SHP77 (cell line): Measurements from ENCODE around the gene TNFRSF1A.
"Not testable (repeated sequence)": the region's sequence is repeated elsewhere in the genome, so short reads cannot be mapped to it uniquely, and the experiment has no call there.

ENCODE experiments used
- DNase-seq, 2 experiments: peaks; one replicate each; lab custom pipeline; 2025; lab: John Stamatoyannopoulos, UW

The TNFRSF1A gene

DNA sequence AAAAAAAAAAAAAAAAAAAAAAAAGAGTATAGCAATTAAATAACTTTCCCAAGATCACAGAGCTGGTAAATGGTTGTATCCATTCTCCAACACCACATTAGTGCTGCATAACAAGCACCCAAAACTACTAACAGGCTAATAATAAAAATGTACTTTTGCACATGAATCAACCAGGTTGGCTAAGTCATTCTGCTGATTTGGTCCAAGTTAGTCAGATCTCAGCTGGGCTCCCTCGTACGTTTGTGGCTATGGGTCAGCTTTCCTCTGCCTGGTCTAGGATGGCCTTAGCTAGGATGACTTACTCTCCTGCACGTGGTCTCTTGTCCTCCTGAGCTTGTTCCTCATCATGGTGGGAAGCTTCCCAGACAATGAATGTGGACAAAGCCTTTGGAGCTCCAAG, 39.3 kb downstream of the TNFRSF1A start:
- DNase-seq = no peak

DNA sequence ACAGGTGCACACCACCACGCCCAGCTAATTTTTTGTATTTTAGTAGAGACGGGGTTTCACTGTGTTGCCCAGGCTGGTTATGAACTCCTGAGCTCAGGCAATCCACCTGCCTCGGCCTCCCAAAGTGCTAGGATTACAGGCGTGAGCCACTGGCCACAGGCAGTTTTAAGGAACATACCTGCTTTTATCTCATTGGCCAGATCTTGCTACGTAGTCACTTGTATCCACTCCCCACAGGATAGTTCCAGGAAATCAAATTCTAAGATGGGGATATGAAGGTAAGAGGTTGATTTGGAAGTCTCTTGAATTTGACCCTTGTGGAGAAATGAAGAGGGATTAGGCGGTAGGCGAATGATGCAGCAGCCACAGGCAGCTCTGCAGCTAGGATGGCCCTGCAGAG, 40.2 kb downstream of the TNFRSF1A start:
- DNase-seq = no peak

DNA sequence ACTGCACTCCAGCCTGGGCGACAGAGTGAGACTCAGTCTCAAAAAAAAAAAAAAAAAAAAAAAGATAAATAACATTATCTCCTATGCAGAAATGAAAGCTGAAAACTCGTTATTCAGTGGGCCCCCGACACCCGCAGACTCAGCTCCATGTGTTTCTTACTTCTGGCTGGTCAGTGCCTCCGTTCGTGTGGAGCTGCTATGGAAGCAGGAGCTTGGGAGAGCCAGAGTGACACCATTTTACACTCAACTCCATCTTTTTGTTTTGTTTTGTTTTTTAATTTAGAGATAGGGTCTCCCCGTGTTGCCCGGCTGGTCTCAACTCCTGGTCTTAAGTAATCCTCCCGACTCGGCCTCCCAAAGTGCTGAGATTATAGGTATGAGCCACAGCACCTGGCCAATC, 44.7 kb downstream of the TNFRSF1A start:
- no peak for DNase-seq

DNA sequence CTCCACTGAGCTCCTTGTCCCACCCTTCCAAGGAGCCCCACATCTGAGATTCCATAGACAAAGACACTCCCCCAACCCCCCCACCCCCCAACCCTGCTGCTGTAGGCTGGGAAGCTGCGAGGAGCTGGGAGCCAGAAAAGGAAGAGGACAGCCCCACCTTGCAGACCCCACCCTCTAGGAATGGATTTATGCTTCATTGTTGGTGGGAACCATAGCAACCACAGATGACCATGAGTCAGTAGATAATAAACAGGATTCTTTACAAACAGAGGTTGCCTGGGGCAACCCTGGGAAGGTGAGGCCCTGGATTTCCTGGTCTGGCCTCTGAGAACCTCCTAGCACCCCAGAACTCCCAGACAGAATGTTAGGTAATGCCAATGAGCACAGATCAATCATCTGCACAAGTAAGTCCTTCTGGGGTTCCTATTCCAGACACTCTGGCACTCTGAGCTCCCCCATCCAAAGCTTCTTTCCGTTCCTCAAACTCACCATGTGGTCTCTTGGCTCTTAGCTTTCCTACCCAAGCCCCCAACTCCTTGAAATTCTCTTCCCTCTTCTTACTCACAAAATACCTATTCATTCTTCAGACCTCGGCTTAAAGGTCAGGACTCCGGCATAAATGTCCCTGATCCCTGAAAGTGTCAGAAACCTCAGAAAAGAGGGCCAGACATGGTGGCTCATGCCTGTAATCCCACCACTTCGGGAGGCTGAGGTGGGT, 46.6 kb downstream of the TNFRSF1A start:
- DNase-seq = no peak

DNA sequence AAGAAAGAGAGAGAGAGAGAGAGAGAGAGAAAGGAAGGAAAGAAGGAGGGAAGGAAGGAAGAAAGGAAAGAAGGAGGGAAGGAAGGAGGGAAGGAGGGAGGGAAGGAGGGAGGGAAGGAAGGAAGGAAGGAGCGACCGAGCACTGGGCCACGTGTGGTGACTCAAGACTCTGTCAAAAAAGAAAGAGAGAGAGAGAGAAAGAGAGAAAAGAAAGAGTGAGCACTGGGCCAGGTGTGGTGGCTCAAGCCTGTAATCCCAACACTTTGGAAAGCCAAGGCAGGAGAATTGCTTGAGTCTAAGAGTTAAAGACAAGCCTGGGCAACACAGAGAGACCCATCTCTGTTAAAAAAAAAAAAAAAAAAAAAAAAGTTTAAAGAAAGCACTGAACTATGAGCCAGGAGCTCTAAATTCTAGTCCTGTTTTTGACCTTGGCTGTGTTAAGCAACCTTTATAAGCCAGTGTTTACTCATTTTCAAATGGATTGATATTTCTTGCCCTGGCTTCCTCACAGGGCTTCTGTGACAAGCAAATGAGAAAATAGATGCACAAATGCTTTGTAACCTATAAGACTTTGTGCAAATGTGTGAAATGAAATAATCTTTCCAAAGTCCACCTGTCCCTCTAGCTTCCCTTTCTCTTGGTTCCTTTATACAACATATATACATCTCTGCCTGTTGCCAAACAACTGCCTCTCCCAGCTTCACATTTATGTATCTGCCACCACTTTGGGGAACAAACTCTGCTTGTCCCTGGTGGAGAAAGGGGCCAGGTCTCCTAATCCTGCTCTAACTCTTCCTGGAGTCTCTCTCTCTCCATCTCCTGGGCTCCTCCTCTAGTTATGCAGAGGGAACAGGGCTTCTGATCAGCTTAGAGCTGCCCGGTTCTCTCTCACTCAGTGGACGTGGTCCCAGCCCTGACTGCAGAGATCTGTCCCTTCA, 47.5 kb downstream of the TNFRSF1A start:
- DNase-seq = no peak

DNA sequence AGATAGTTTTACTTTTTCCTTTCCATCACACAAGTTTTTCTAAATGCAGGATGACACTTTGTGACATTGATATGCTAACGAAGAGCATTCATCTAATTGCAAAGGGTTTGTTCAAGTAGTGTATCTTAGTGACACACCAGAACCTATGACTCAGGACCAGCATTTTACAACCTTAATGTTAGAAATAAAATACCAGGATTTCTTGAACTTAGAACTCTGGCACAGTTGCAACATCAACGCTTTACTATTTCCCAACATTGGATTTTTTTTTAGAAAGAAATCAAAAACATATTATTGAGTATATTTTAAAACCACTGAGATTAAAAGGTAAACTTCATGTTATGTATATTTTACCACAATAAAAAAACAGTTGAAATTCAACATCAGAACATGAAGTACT, 49.3 kb downstream of the TNFRSF1A start:
- no peak for DNase-seq

DNA sequence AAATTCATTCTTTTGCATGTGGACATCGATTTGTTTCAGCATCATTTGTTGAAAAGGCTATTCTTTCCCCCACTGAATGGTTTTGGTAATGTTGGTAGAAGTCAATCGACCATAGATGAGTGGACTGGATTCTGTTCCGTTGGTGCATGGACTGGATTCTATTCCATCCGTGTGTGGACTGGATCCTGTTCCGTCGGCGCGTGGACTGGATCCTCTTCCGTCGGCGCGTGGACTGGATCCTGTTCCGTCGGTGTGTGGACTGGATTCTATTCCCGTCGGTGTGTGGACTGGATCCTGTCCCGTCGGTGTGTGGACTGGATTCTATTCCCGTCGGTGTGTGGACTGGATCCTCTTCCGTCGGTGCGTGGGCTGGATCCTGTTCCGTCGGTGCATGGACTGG, 52.0 kb downstream of the TNFRSF1A start:
- not testable (repeated sequence) for DNase-seq

DNA sequence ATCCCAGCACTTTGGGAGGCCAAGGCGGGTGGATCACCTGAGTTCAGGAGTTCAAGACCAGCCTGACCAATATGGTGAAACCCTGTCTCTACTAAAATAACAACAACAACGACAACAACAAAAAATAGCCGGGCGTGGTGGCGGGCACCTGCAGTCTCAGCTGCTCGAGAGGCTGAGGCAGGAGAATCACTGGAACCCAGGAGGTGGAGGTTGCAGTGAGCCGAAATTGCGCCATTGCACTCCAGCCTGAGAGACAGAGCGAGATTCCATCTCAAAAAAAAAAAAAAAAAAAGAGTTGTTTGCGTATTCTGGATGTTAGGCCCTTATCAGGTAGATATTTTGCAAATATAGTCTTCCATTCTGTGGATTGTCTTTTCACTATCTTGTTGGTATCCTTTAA, 52.8 kb downstream of the TNFRSF1A start:
- DNase-seq = not testable (repeated sequence)

DNA sequence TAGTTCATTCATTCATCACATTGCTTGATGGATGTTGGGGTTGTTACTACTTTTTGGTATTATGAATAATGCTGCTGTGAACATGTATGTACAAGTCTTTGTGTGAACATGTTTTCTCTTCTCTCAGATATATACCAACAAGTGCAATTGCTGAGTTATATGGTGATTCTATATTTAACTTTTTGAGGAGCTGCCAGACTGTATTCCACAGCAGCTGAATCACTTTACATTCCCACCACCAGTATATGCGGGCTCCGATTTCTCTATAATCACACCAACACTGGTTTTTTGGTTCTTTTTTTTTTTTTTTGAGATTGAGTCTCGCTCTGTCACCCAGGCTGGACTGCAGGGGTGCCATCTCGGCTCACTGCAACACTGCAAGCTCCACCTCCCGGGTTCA, 53.6 kb downstream of the TNFRSF1A start:
- no peak for DNase-seq

DNA sequence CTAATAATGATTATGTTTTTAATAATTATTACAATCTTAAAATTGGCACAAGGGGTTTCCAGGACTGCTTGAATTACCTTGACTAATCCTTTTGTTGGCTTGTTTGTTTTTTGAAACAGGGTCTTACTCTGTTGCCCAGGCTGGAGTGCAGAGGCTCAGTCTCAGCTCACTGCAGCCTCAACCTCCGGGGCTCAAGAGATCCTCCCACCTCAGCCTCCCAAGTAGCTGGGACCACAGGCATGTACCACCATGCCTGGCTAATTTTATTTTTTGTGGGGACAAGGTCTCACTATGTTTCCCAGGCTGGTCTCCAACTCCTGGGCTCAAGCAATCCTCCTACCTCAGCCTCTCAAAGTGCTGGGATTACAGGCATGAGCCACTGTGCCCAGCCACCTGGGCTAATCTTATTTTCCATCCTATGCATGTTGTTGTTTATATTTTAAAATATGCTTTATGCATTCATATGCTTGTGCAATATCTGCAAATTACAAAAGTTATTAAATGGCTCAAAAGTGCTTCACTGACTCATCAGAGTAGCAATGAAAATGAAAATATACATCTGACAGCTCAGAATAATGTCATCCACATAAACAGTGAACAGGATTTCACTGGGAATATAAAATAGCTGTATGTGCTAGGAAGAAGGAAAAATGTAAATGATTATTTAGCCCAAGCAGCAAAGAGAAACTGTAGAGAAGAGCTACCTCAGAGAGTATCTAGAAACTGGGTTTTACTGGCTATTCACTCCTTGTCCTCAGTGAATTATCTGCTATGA, 56.2 kb downstream of the TNFRSF1A start:
- DNase-seq = no peak

DNA sequence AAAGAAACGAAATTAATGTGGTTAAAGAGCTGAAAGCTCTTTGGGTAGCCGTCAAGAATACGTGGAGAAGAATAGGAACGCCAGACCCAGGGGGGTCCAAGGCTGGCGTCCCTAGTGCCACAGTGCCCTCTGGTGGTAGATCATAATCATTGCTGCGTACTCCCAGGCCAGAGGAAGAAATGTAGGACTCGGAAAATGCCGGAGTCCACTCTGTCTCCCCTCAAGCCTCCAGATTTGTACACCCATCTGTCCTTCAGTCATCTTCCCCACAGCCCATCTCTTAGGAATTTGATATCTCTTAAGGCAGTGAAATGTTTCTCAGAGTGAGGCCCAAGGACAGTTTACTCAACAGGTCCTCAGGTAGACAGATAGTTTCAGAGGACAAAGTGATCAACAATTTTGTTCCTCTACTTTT, 56.8 kb downstream of the TNFRSF1A start:
- DNase-seq = no peak

DNA sequence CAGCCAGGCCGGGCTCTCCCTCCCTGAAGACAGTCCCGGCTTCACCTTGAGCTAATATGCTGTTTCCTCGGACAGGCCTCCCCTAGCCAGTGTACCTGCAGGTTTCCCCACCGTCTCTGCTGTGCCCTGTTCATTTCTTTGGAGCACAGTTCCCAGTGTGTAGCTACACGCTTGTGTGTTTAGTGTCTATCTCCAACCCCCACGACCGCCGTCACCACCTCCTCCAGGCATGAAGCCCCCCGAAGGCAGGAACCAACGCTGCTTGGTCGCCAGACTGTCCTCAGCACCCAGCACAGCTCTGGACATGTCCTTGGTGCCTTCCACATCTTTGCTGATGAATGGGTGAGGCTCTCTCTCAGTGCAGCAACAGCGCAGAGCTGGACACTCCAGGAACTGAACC, 57.6 kb downstream of the TNFRSF1A start:
- DNase-seq = no peak

DNA sequence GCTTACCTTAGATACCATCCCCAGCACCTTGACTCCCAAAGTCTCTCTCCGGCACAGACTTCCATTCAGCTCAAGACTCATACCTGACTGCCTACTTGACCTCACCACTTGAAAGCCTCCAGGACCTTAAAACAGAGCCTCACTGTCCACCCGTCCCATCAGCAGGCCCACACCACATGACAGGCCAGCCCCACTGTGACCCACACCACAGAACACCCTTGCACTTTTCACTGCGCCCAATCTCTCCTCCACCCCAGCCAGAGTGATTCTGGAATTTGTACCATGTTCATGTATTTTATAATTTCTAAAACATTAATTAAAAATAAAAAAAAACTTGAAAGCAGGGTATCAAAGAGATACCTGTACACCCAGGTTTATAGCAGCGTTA, 59.4 kb downstream of the TNFRSF1A start:
- no peak for DNase-seq

DNA sequence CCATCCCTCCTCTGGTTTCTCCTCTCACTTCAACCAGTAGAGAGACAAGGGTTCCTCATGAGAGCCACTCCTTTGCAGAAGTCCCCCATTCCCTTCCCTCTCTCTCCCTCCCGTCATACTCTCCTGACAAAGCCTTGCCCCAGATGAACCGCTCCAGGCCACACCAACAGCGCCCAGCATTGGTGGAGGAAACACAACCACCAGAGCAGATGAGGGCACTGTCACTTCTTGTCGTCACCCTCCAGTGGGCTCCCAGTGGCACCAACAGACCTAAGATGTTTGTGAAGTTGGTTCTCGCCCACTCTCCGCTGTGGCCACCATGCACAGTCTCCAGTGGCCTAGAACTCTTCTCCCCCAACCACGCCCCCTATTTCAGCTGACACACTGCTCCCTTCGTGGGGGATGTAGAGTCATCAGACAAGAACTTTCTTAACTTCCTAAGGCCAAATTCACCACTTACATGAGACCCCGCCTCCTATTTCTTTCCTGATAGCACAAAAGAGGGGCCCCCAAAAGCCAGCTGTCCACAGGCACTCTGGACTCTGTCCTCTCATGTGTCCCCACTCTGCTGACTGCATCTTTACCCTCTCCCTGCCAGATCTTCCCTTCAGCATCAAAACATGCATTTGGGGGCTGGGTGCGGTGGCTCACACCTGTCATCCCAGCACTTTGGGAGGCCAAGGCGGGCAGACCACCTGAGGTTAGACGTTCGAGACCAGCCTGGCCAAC, 60.6 kb downstream of the TNFRSF1A start:
- no peak for DNase-seq

DNA sequence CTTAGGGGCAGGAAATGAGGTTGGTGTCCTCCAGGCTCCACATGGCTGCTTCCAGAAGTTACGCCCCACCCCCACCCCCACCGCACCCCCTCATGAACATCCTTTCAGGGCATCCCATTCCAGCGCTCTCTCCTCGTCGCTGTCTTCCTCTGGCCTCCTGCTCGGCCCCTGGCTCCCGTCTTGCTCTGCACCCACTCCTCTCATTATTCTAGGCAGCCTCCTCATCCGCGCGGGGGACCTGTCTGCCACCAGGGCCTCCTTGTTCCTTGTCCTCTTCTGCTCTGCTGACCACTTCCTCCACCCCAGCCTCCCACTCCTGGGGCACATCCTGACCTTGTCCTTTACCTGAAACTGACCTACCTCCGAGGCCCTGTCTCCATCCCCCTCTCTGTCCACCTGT, 61.2 kb downstream of the TNFRSF1A start:
- no peak for DNase-seq

DNA sequence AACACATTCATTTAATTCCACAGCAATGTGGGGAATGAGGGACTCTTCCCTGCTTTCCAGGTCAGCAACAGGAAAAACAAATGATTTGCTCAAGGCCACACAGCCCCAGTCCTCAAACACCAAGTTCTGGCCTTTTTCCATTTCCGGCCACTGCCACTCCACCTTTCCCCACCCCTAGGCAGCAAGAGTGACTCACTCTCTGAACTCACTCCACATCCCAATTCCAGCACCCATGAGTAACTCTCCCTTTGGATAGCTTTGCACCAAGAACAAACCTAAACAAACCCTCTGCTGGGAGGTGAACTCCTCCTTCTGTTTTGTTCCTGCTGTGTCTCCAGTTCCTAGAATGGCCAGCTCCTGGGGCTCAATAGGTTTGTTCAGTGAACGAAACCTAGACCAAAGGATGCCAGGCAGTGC, 61.8 kb downstream of the TNFRSF1A start:
- no peak for DNase-seq

DNA sequence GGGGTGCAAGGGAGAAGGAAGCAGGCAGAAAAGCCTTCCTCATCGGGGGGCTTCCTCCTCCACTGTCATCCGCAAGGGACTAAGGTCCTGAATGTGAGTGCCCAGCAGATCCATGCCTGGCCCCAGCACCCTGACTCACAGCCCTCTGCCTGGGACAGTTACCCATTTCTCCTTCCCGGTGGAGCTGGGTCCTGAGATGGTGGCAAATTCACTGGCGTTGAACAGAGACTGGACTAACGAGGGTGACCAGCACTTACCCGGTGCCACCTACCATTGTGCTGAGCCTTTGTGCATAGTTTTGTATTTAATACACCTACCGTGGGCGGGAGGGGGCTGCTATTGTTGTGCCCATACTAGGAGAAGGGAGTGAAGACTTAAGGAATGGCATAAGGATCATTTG, 62.2 kb downstream of the TNFRSF1A start:
- no peak for DNase-seq

DNA sequence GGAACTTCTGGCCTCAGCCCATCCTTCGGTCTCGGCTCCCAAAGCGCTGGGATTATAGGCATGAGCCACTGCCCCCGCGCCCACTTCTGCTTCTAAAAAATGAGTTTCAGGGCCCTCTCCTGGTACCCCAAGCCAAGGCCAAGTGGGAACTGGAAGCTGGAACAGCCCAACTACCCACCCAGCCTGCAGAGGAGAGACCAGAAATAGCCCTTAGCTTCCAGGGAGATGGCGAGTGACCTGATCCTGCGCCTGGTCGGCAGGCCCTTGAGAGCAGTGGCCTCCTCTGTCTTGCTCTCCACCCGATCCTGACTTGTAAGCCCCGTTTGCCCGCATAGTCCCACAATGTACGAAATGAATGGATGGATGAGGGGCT, 62.6 kb downstream of the TNFRSF1A start:
- no peak for DNase-seq
